C4-2B (cell line): ENCODE data around the gene MYL5.
"Not testable (repeated sequence)": the region's sequence is repeated elsewhere in the genome, so short reads cannot be mapped to it uniquely, and the experiment has no call there.

Source experiments
- CTCF ChIP-seq: fragments of 450-650 bp; conservative IDR thresholded peaks from 2 replicates; pipeline ENCODE4 v1.5.1; 2017; ENCODE audit warnings: mild to moderate bottlenecking
- ZFX ChIP-seq: fragments of 450-650 bp; IDR thresholded peaks from 2 replicates; pipeline ENCODE4 v1.6.1; 2017

- not testable (repeated sequence) for TF ChIP-seq CTCF, ZFX
These were observed 6.1 kb upstream of the MYL5 start for GRCh38 chr4:668219-668618.
